ENCODE measurements around the gene VKORC1.

GRCh38 chr16:31063495-31063842, 31.1 kb downstream of the VKORC1 start:
- no peak for TF ChIP-seq CTCF (IDR thresholded peaks at IDR 0.05; ENCODE audit: insufficient read depth, low read length)
- no peak for TF ChIP-seq POLR2AphosphoS5 (IDR thresholded peaks at IDR 0.05; ENCODE audit: low read depth)
- TF ChIP-seq GABPA (IDR thresholded peaks at IDR 0.05; ENCODE audit: low read depth): no peak
- TF ChIP-seq REST (IDR thresholded peaks at IDR 0.05; ENCODE audit: insufficient replicate concordance, low read depth): no peak

All from HL-60 (cell line).